NCI-H226 (cell line): Measurements from ENCODE around the gene MACROH2A2.
"Not testable (repeated sequence)": the region's sequence is repeated elsewhere in the genome, so short reads cannot be mapped to it uniquely, and the experiment has no call there.

Experiments
- DNase-seq: peaks from one replicate; pipeline ENCODE4 v3.0.0-alpha.2; 2015

The MACROH2A2 gene

DNA sequence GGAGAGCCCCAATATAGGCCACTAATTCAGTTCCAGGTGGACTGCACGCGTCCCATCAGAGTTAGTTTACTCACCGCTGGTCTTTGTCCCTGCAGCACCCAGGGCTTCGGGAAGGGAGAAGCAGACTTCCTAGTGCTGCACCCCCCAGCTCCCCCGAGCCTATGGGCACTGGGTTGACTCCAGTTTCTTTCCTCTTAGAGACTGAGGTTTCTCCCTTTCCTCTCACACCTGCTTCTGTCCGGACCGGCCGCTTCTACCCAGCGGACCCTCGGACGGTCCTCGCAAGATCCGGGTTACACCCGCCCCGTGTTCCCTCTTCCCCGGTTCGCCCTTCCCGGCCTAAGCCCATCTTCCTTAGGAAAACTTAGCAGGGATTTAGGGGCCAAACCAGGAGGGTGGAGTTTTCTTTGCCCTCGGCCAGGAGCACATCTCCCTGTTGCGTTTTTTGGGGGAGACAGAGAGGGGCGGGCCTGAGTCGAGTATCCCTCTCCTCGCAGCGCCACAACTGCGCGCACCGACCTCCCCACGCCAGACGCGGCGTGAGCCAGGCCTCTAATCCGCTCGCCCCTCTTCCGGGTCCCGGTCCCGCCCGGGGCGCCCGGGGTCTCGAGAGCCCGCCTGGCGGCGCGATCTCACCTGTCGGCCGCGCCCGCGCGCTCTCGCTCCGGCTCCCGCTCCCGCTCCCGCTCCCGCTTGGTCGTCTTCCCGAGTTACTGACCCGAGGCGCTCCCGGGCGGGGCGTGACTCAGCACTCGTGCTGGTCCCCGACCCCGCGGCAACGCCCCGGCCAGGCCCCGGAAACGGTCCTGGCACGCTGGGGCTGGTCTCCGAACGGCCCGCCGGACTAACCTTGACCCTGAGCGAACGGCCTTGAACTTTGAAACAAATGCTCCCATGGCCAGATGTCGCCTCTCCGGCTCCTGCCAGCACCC lies 79.7 kb downstream of the MACROH2A2 start, which contains the start of gene AIFM2:
TSS of gene AIFM2 (minus strand) at position 728 of the 932 bp plus-strand sequence. CDS start 8,741 bp downstream, outside the sequence.
- DNase-seq, result peak; percentile 83

DNA sequence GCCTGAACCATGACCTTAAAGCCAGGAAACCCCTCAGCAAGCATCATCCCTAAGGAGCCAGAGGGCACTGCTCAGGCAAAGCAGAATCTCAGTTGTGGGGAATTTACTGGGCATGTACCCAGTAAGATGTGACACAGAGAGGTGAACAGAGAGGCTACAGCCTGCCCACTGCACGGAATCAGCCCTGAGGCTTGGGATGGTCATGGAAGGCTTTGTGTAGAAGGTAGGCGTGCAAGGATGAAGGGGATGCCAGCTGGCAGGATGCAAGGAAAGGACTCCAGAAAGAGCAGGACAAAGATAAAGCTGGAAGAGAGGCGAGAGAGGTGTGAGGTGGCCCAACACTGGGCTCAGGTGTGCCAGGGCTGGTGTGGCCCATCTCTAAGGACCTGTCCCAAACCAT lies 82.4 kb downstream of the MACROH2A2 start:
- no peak for DNase-seq

DNA sequence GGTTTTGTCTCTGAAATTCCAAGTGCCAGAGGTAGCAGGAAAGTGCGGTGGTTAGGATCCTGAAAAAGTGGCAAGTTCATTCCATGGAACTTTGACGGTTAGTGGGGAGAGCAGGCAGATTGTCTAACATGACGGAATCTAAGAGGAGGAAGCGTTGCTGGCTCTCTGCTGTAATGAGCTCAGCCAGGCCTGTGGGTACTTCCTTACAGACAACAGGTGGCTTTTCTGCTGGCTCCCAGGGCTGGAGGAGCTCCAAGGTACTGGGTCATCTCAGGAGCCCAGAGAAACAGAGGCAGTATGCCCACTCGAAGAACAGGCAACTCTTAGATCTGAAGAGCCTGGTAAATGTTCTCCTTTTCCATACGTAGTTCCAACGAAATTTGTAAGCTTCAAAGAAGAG lies 83.0 kb downstream of the MACROH2A2 start:
- DNase-seq, result no peak

DNA sequence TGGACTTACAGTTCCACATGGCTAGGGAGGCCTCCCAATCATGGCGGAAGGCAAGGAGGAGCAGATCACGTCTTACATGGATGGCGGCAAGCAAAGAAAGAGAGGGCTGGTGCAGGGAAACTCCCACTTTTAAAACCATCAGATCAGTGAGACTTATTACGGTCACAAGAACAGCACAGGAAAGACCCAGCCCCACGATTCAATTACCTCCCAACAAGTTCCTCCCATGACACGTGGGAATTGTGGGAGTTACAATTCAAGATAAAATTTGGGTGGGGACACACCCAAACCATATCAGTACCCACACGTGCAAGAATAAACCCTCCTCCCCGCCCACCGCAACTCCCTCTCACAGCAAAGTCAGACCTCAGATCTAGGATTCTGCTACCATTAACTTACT lies 84.5 kb downstream of the MACROH2A2 start:
- no peak for DNase-seq

DNA sequence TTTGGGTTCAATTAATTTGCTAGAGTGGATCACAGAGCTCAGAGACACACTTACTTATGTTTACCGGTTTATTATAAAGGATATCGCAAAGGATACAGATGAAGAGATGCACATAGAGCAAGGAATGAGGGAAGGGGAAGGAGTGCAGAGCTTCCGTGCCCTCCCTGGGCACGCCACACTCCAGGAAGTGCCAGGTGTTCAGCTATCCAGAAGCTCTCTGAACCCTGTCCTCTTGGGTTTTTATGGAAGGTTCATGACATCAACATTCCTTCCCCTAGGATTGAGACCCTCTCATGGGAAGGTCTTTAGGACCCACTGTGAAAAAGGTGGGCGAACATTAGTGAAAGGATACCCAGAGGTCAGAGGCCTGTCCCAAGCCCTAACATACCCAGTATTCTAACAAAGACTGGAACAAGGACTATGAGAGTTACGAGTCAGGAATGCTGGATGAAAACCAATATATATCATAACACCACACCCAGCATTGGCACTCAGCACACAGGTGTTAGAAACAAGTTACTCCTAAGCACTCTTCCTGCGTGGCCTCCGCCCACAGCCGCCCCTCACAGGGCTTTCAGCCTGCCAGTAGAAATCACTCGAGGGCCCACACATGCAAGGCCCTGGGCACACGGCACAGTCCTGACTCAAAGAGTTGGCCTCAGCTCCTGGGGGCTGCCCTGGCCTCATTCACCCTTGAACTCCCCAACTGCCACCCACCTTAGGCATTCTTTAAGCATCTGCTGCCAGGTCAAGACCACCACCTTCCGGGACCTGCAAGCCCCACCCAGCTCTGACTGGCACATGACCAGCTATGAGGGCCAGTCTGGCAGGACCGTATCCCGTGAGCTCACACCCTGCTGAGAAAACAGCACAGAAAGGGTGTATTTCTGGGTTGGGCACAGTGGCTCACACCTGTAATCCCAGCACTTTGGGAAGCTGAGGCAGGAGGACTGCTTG lies 85.6 kb downstream of the MACROH2A2 start:
- DNase-seq, result no peak

DNA sequence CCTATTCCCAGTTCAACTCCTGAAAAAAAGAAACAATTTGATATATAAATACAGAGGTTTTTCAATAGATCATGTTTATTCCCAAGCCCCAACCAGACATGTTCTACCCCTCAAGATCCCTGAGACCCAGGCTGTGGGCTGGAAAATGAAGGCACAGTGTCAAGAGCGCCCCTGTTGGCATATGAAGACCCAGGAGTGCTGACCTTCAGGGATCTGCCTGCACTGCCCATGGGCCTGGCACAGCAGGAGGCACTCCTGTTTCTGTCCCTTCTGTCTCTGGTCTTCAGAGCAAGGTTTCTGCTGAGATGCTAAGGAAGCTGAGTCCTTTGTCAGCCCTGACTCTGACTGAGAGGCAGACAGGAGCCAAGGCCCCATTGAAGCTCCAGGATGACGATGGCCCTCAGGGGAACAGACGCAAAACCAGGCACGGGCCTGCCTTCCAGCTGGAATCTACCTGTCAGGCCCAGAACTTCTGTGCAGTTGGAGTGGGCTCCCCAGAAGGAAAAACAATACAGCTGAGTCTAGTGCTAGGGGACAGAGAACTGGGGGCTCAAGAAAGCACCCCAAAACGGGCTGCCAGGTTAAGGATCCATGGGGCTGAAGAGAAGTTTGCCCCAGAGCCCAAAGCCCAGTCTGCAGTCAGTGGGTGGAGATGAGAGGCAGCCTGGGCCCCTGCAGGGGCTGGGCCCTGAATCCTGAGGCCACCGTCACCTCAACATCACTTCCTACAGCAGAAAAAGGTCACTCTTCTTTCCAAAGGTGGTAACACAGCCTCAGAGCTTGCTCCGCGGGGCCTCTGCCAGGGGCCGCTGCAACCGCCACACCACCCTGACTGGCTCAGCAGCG lies 86.7 kb downstream of the MACROH2A2 start:
- no peak for DNase-seq

DNA sequence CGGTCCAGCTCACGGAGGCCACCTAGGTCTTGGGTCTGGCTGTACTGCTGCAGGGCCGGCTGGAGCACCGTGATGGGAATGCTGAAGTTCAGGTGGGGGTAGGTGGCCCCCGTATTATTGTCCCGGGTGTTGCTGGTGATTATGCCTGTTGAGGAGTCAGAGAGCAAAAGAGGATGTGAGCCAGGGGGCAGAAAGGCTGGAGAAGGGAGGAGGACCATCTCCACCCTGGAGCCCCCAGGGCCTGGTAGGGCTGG lies 87.3 kb downstream of the MACROH2A2 start:
- no peak for DNase-seq

DNA sequence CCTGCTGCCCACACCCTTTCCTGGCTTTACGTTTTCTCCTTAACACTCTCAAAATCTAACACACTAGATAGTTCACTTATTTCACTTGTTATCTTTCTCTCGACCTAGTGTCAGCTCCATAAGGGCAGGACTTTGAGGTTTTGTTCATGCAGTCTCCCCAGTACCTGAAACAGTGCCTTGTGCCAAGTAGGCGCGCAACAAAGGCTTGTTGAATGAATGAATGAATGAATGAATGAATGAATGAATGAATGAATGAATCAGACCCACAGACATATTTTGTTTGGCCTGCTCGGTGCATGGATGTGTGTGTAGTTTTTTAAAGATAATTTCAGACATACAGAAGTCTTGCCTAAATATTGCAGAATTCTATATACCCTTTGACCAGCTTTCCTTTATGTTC lies 87.7 kb downstream of the MACROH2A2 start:
- no peak for DNase-seq

DNA sequence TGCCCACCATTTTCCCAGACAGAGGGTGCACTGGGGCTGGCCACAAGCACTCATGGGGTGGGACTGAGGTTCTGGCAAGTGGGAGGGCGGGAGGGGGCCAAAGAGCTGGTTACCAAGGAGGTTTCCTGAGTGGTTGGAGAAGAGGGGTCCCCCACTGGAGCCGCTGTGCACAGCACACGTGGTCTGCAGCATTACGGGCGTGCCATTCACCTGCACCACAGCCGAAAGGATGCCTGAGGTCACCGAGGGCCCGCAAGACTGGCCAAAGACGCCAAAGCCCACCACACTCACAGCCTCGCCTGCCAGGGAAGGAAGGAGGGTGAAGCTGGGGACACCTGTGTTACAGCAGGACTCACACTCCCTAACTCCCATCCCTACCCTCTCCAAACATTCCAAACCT lies 89.9 kb downstream of the MACROH2A2 start:
- no peak for DNase-seq

DNA sequence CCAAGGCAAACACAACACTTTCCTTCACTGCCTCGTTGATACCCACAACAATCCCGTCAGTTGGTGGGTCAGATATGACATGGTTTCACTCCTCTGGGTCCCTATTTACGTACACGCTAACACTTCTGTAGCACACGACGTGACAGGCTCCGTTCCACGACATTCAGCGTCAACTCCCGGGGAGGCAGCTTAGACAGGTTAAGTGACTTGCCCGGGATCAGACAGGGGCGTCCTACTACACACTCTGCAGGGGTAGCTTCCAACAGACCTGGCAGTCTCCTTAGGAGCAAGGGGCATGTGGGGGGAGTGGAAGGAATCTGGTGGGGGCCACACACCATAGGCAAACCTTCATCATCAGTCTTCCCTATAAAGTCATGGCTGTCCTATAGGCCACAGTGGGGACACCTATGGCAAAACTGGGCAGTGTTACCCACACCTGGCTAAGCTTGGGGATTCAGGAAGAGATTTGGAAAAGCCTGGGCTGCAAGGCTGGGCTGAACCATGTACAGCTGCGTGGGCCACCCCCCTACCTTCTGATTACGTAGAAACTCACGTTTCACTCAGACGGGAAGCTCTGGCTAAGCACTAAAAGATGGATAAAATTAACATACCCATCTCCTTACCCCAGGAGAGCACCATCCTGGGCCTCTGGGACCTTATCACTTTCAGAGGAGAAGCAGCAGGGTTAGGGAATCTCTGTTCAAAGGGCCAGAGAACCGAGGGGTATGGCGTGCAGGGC lies 91.9 kb downstream of the MACROH2A2 start:
- DNase-seq, result no peak

DNA sequence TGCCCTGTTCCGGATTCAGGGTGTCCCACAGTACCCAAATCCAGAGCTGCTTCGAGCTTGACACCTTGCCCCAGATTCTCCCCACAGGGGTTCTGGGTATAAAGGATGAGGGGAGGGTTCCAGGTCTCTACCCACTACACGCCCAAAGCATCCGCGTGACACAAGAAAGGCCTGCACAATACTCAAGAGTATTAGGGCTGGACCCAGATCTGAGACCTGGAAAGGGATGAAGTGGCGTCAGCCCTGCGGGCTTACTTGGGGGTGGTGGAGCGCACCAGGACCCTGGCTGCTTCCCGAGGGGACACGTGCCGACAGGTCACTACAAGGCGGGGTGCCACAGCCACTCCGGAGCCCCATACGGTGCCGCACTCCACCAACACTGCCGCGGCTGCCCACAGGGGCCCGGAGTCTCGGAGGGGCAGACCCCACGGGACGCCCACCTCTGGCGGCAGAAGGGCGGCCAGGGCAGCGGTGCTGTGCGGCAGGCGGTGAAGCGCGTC lies 92.6 kb downstream of the MACROH2A2 start:
- no peak for DNase-seq

DNA sequence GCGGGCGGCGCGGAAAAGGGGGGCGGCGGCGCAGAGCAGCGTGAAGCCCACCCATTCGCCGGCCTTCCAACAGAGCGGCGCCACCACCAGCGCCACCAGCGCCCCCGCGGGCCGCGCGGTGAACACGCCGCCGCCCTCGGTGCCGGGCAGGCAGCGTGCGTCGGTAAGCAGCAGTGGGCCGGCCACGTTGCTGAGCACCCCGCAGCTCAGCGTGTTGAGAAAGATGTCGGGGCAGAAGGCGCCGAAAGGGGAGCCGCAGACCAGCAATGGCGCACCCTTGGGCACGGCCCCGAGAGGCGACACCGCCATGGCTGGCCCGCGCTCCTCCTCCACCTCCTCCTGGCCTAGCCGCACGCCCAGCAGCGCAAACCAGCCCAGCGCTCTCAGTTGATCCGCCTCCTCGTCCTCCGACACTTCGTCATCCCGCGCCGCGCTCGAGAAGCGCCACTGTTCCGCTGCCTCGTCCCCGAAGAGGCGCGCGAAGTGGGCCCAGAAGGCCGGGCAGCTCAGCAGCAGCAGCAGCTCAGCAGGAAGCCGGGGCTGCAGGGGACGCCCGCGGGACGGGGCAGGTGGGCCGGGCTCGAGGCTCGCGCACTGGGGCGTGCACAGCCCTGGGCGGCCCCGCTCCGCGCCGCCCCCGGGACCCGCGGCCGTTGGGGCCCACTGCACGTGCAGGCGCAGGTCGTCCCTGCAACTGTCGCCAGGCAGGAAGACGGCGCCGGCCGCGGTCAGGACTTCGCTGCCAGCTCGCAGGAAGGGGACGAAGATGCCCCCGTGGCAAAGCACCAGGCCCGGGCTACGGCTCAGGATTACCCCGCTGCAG lies 93.2 kb downstream of the MACROH2A2 start:
- peak; percentile 61 for DNase-seq

DNA sequence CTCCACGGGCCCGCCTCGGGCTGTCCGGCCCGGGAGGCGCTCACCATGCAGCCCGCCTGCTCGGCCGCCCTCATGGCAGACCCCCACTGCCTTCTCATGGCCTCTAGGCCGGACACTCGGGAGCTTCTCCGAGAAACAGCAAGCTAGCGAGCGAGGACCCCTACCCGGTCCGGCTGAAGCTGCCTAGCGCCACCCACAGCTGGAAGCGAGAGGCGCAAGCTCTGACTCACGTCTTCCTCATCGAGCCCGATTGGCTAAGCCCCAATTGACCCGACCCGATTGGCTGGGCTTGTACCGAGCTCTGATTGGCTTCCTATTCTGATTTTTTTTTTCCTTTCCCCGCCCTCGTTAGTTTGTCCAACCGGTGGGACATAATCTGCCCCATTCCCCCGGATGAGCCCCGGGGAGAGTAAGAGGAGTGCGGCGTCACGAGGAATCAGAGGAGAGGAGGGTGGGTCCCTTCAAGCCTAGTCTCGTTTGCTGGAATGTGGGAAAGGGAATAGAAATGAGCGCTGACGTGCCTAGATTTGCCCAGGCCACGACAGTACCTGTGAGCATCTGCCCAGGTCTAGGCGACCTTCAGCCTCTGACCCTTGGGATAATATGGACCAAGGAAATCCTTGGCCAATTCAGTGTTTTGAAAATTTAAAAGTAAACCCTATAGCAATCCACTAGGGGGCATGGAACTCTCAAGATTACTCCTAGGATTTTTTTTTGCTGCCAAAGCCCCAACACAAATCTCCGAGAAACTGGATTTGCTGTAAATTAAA lies 94.0 kb downstream of the MACROH2A2 start, which contains the start of gene TYSND1:
TSS of gene TYSND1 (minus strand) at position 212 of the 770 bp plus-strand sequence. CDS start at position 98, 114 bp downstream.
- peak; percentile 98 for DNase-seq

DNA sequence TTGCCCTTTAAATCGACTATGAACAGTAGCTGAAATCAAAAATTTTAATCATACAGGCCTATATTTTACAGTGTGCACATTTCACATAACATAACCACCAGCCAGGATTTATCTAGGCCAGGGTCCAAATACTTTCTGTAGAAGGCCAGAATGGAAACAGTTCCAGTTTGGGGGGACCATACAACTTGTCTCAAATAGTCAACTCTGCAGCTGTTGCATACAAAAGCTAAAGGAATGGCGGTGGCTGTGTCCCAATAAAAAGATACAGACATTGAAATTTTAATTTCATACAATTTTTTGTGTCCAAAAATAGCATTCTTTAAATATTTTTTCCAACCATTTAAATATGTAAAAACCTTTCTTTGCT lies 94.6 kb downstream of the MACROH2A2 start:
- DNase-seq, result no peak

DNA sequence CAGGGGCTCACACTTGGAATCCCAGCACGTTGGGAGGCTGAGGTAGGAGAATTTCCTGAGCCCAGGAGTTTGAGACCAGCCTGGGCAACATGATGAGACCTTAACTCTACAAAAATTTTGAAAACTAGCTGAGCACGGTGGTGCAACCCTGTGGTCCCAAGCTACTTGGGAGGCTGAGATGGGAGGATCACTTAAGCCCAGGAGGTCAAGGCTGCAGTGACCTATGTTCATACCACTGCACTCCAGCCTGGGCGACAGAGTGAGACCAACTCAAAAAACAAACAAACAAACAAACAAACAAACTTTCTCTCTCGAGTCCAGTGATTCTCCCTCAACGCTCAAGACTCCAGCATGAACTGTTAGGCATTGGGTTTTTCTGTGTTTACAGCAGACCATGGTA lies 95.9 kb downstream of the MACROH2A2 start:
- DNase-seq, result no peak

DNA sequence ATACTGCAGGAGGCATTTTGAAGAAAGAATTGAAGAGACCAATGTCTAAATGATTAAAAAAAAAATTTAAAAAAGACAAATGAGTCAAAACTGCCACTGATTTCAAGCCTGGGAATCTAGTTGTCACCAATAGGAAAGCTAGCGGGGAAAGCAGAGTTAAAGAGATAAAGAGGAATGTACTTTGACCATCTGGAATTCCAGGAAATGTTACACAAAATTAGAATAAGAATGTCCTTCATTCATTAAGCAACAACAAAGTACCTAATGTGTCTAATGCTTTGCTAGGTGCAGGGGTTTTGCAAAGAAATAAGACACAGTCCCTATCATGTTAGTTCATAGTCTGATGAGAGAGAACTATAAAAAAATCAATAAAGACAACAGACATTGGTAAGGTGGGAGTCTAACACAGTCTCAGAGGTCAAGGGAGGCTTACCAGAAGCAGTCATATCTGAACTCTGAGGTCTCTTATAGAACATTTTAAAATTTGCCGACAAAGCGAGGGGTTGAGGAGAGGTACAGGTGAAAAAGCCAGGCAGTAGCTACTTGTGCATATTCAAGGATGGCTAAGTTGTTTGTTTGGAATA lies 102.7 kb downstream of the MACROH2A2 start:
- no peak for DNase-seq

DNA sequence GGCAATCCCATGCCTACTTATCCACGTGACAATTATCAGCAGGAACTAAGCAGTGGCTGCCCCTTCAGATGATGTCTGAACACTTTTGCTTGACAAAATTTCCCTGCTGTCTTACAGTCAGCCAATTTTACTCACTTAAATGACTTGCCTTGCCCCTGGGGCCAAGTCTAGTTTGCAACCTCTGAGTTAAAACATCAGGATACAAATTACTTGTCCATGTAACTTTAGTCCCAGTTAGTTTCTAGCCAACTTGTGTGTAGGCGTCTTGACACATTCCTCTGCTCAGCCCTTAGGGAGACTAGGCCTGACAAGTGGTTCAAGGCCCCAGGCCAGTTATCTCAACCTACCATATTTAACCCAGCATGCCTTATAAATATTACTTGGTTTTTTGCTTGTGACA lies 105.5 kb downstream of the MACROH2A2 start:
- no peak for DNase-seq

DNA sequence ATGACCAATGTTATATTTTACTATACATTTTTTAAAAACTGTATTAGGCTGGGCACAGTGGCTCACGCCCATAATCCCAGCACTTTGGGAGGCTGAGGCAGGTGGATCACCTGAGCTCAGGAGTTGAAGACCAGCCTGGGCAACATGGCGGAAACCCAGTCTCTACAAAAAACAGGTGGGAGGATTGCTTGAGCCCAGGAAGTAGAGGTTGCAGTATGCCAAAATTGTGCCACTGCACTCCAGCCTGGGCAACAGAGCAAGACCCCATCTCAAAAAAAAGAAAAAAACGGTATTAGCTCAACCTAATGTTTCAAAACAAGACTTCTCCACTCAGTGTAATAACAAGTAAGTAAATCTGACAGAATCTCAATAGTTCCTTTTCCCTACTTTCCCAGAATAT lies 106.7 kb downstream of the MACROH2A2 start:
- not testable (repeated sequence) for DNase-seq

DNA sequence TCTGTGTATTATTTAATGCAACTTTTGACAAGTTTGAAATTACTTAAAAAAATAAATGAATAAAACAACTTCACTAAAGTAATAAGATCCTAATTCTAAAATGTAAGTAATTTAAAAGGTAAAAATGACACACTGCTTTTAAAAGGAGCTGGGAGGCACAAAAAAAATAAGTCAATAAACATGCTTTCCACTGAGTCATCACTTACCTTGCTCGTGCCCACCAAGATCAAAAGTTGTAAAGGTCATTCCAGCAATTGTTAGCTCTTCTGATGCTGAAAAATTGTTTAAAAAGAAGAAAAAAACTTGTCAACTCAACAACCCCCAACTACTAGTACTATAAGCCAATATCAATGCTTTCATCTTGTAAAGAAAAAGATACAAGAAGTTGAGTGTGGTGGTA lies 108.2 kb downstream of the MACROH2A2 start:
- no peak for DNase-seq
